GM19043 (cell line): ENCODE data around the gene RGN.
"Not testable (repeated sequence)": the region's sequence is repeated elsewhere in the genome, so short reads cannot be mapped to it uniquely, and the experiment has no call there.

Experiments
- ATAC-seq: cut with Tn5 transposase; IDR thresholded peaks from one replicate; pipeline ENCODE4 v1.9.1; 2021; ENCODE audit warnings: low read depth; ENCODE audit not compliant: unreplicated experiment

RGN gene

GRCh38 chrX:47112316-47112954, 34.2 kb downstream of the RGN start:
- ATAC-seq, result no peak

- ATAC-seq, result not testable (repeated sequence)
Observed at GRCh38 chrX:47116551-47117110, 38.4 kb downstream of the RGN start.

- not testable (repeated sequence) for ATAC-seq
Observed at GRCh38 chrX:47124466-47124865, 46.2 kb downstream of the RGN start.

DNA sequence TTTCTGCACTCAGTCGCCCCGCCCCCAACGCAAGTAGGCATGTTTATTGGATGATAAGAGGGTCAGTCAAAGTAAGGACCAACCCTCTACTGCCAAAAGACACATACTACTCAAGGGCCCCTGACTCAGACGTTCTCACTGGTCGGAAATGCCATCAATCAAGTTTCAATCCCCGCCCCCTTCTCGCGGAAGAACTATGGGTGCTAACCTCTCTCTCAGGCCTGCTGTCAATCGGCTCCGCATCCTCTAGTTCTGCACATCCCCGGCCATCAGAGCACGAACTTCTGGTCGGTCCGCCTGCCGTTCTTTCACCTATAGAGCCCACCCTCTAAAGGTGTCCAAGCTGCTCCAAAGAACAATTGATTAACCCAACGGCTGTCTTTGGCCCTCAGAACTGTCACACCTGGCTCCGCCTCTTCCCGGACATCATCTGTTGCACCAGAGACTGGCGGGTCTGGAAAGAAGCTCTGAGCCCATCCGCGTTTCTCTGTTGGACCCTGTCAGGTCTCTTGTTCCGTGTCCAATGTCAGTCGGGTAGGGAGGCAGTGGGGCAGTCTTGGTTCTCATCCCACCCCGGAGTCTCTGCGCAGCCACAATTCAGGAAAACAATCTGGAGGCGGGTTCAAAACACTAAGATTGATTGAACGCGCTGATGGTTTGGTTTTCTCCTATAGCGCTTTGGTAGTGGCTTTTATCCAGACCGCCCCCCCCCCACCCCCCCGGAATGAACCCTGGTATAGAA, 51.1 kb downstream of the RGN start:
- ATAC-seq, result peak; percentile 98

DNA sequence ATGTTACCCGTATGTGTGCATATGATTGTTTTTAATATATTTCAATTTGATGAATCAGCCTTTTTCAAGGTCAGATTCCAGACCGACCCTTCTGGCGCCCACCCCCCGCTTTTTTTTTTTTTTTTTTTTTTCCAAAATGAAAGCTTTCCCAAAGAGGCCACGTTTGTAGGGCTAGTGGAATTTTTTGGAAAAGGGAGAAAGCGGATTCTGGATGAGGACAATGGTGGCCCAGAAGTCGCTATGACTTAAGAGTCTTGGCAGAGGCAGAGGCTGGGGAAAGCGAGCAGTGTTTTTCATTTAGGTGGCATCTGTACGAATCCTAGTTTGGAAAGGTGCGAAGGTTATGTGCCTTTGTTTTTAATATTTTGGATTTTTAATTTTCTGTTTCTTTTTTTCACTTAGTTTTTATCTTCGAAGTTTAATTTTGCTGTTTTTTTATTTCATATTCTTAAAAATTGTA, 51.7 kb downstream of the RGN start:
- ATAC-seq, result no peak

GRCh38 chrX:47133493-47133892, 55.2 kb downstream of the RGN start:
- no peak for ATAC-seq

DNA sequence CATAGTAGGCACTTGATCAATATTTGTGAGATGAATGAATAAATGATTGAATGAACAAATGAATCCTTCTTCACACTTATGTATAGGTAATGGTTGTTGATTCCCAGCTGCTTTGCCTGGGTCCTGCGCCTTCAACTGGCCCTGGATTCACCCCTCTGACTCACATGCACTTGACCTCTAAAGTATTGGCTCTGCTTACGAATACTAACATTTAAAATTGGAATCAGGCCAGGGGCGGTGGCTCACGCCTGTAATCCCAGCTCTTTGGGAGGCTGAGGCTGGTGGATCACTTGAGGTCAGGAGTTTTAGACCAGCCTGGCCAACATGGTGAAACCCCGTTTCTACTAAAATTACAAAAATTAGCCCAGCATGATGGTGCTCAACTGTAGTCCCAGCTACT, 57.4 kb downstream of the RGN start:
- not testable (repeated sequence) for ATAC-seq

GRCh38 chrX:47138171-47138570, 59.9 kb downstream of the RGN start:
- ATAC-seq, result no peak
